H1 (cell line): ENCODE data around the gene PSMD13. TPM values are rescaled to one million over a fixed set of nuclear protein-coding genes. Genes with fewer than 3 reads are reported as not detected.

ENCODE experiments used
- MAFK ChIP-seq: IDR thresholded peaks from 2 replicates; pipeline ENCODE4 v1.6.1; 2012; ENCODE audit warnings: low read depth, mild to moderate bottlenecking, improper control_type of control experiment, low read length
- polyA plus RNA-seq, 7 experiments: library from polyadenylated mRNA; depleted of rRNA in 3 of 7; stranded (reverse) in 5 of 7; unstranded in 2 of 7; fragments of >200 nt in 5 of 7; fragments of 200-250 nt in 2 of 7; gene quantifications; 1 replicate in 5 of 7; 2 replicates in 1 of 7; 4 replicates in 1 of 7; pipeline versions ENCODE4 v1.2.1 to v1.2.3, GENCODE V29; 2011 to 2013; ENCODE audit warnings: missing spikeins in 2 of 7, mixed read lengths in 2 of 7
- total RNA-seq: library from RNA; stranded (reverse); fragmentation: NEBNext Ultra II Directional; extraction: Animal tissue kit (Norgen Biotek cat#: 25700); gene quantifications from 2 replicates; pipeline ENCODE4 v1.2.1, GENCODE V29; 2021
- TF ChIP-seq, protein P1 (sequence below): IDR thresholded peaks from 2 replicates; pipeline ENCODE4 v1.6.1; 2011; ENCODE audit warnings: low read depth, mild to moderate bottlenecking, low read length; ENCODE audit not compliant: insufficient read depth

Gene PSMD13
- total and polyA plus RNA-seq, 2 of the 8 experiments (the other 6 are each of a cell fraction or from before 2014, with no cell fraction given): 121 to 141 TPM

DNA sequence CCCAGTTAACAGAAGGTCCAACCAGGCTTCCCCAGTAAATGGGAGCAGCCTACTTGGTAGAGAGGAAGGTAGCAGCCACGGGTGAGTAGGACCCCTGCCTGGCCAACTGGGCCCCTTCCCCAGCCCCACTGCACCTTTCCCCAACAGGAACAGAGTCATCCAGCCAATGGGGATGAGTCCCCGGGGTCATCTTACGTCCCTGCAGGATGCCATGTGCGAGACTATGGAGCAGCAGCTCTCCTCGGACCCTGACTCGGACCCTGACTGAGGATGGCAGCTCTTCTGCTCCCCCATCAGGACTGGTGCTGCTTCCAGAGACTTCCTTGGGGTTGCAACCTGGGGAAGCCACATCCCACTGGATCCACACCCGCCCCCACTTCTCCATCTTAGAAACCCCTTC lies 22.7 kb upstream of the PSMD13 start (continued):
- TF ChIP-seq, protein P1, sequence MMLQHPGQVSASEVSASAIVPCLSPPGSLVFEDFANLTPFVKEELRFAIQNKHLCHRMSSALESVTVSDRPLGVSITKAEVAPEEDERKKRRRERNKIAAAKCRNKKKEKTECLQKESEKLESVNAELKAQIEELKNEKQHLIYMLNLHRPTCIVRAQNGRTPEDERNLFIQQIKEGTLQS: no peak
- no peak for TF ChIP-seq MAFK
